Transverse colon (tissue), 4 donors: Measurements from ENCODE around the gene IL19.

Source experiments
- EP300 ChIP-seq: sonication (generic); formaldehyde crosslinking; IDR thresholded peaks from one replicate; pipeline ENCODE4 v1.6.1; 2017; ENCODE audit warnings: antibody characterized with exemption, low read depth
- POLR2A ChIP-seq: fragments of 450-650 bp; IDR thresholded peaks from one replicate; pipeline ENCODE4 v1.6.1; 2016; ENCODE audit warnings: antibody characterized with exemption, mild to moderate bottlenecking, moderate library complexity
- POLR2AphosphoS5 ChIP-seq, 3 donors: sonication (generic); formaldehyde crosslinking; IDR thresholded peaks; one replicate each; pipeline ENCODE4 v1.6.1; 2016; ENCODE audit warnings: antibody characterized with exemption in 3 of 3
- TF ChIP-seq, protein P1 (sequence below), 5 experiments: fragments of 200-600 bp in 3 of 5; fragments of 450-650 bp in 2 of 5; sonication (generic) in 3 of 5; IDR thresholded peaks; 1 replicate in 2 of 5; 2 replicates in 3 of 5; pipeline ENCODE4 v1.5.1; 2016 to 2017; ENCODE audit warnings: antibody characterized with exemption in 5 of 5, inconsistent platforms in 3 of 5, mild to moderate bottlenecking in 2 of 5, moderate library complexity in 1 of 5

DNA sequence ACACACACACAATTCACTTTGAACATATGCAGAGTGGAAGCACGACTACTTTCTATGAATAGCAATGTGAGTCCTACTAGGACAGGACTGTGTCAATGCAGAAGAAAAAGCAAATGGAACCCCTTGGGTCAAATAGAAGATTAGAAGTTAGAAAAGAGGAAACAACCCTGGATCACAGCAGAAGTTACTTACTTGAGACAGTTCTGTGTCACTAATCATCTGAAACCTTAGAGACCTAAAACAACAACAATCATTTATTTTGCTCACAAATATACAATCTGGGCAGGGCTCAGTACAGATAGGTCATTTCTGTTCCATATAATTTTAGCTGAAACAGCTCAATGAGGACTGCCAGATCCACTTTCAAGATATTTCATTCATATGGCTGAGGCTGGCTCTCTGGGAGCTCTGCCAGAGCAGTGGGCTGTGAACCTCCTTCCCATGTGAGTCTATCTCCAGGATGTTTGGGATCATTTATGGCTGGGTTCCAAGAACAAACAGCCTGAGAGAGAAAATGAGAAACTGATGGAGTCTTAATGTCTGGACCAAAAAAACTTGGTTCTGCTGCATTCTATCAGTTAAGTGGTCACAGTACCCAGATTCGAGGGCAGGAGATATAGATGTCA, 44.3 kb downstream of the IL19 start:
- no peak for TF ChIP-seq POLR2A
- TF ChIP-seq, protein P1, sequence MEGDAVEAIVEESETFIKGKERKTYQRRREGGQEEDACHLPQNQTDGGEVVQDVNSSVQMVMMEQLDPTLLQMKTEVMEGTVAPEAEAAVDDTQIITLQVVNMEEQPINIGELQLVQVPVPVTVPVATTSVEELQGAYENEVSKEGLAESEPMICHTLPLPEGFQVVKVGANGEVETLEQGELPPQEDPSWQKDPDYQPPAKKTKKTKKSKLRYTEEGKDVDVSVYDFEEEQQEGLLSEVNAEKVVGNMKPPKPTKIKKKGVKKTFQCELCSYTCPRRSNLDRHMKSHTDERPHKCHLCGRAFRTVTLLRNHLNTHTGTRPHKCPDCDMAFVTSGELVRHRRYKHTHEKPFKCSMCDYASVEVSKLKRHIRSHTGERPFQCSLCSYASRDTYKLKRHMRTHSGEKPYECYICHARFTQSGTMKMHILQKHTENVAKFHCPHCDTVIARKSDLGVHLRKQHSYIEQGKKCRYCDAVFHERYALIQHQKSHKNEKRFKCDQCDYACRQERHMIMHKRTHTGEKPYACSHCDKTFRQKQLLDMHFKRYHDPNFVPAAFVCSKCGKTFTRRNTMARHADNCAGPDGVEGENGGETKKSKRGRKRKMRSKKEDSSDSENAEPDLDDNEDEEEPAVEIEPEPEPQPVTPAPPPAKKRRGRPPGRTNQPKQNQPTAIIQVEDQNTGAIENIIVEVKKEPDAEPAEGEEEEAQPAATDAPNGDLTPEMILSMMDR (IDR thresholded peaks at IDR 0.05) = no peak
- no peak for TF ChIP-seq EP300
- TF ChIP-seq POLR2AphosphoS5 (IDR thresholded peaks at IDR 0.05) = no peak
